Activated B cell treated with CpG ODN at 0.5 μM for 24 hours (primary cell): ENCODE data around the gene COIL. TPM values are rescaled to one million over a fixed set of nuclear protein-coding genes. Genes with fewer than 3 reads are reported as not detected.

Experiments used
- ATAC-seq: fragments of 200-7000 bp; cut with Tn5 transposase; one replicate; pipeline ENCODE4 v1.10.0; 2021; ENCODE audit warnings: low read depth, mild to moderate bottlenecking, moderate library complexity
- CTCF ChIA-PET: fragments of 350-600 bp; sonication (Branson Sonifier 250); formaldehyde crosslinking; loops from one replicate; lab custom pipeline; 2021; ENCODE audit warnings: antibody characterized with exemption; lab: Charles Lee
- POLR2A ChIA-PET: fragments of 350-600 bp; sonication (Branson Sonifier 250); formaldehyde crosslinking; loops from one replicate; lab custom pipeline; 2021; ENCODE audit warnings: antibody characterized with exemption; lab: Charles Lee
- DNase-seq: peaks from one replicate; pipeline ENCODE4 v3.0.0; 2022
- H3K27ac Mint-ChIP-seq: one replicate; pipeline ENCODE4 v1.8.0; 2020; ENCODE audit warnings: mixed read lengths
- H3K27me3 Mint-ChIP-seq: one replicate; pipeline ENCODE4 v1.8.0; 2021; ENCODE audit warnings: mixed read lengths
- H3K36me3 Mint-ChIP-seq: one replicate; pipeline ENCODE4 v1.8.0; 2021; ENCODE audit warnings: low read depth, mixed read lengths
- H3K4me1 Mint-ChIP-seq: one replicate; pipeline ENCODE4 v1.8.0; 2021; ENCODE audit warnings: mixed read lengths
- H3K4me3 Mint-ChIP-seq: one replicate; pipeline ENCODE4 v1.8.0; 2020; ENCODE audit warnings: mild to moderate bottlenecking, mixed read lengths
- H3K9me3 Mint-ChIP-seq: one replicate; pipeline ENCODE4 v1.8.0; 2020; ENCODE audit warnings: mixed read lengths
- CTCF ChIP-seq: fragments of 200-600 bp; IDR thresholded peaks from one replicate; pipeline ENCODE4 v1.8.0; 2022; ENCODE audit warnings: antibody characterized with exemption, mild to moderate bottlenecking
- intact Hi-C: fragments of 100-400 bp; cut with micrococcal nuclease; formaldehyde crosslinking; loops from one replicate; pipeline ENCODE4 v1.15.1; 2024
- total RNA-seq: library from RNA; stranded (reverse); gene quantifications from 2 replicates; pipeline ENCODE4 v1.2.3, GENCODE V29; 2022

The COIL gene
- total RNA-seq, 1 donor from 2014 or later: 21.9 TPM

DNA sequence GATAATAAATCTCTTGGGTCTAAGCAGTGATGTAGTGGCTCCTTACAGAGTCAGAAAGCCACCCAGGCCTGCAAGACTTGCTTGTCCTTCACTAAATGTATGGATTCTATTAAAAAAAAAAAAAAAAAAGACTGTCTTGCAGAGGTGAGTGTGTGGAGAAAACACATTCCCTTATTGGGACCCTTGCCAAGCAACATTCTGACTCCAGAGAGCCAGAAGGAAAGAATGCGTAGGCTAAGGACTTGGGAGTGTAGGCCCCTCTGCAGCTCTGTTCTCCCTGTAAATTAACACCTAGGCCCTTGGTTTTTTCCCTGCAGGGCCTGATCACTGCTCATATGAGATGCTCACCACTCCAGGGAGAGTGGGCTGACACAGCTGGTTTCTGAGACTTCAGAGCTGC is 34.9 kb upstream of the COIL start:
- no peak for TF ChIP-seq CTCF
- ChIA-PET CTCF (interaction anchor here (0.5 kb wide), 1 partner anchor 89 kb away, joined by 3 read pairs; no protein-coding TSS in a partner anchor), POLR2A (no interaction called here)
- ATAC-seq: no peak
- intact Hi-C loops: no loop called here
- Mint-ChIP-seq H3K9me3 (no peaks in the 10 kb centered on the region), H3K27ac (no peak overlapping the region), H3K27me3 (no peaks in the 10 kb centered on the region), H3K36me3 (peaks cover 74% of the 10 kb centered on the region), H3K4me1 (peaks cover 1% of the 10 kb centered on the region), H3K4me3 (no peak overlapping the region)
- DNase-seq: no peak

GRCh38 chr17:56994009-56994792 is 33.4 kb upstream of the COIL start:
- Mint-ChIP-seq H3K4me3 (no peak overlapping the region), H3K9me3 (no peaks in the 10 kb centered on the region), H3K27me3 (no peaks in the 10 kb centered on the region), H3K4me1 (peaks cover 1% of the 10 kb centered on the region), H3K27ac (no peak overlapping the region), H3K36me3 (peaks cover 79% of the 10 kb centered on the region)
- ChIA-PET CTCF (interaction anchor here (0.9 kb wide), 1 partner anchor 15 kb away, joined by 5 read pairs; no protein-coding TSS in a partner anchor), POLR2A (no interaction called here)
- intact Hi-C loops: no loop called here
- ATAC-seq: no peak
- no peak for TF ChIP-seq CTCF
- no peak for DNase-seq

- DNase-seq (no peak), ATAC-seq (no peak)
- H3K9me3 Mint-ChIP-seq: no peaks in the 10 kb centered on the region
- H3K27me3 Mint-ChIP-seq: no peaks in the 10 kb centered on the region
- no peak overlapping the region for H3K4me3 Mint-ChIP-seq
- H3K27ac Mint-ChIP-seq: no peak overlapping the region
- ChIA-PET CTCF (no interaction called here), POLR2A (no interaction called here)
- no peak for TF ChIP-seq CTCF
- peaks cover 79% of the 10 kb centered on the region for H3K36me3 Mint-ChIP-seq
- H3K4me1 Mint-ChIP-seq: peaks cover 1% of the 10 kb centered on the region
- intact Hi-C loops: no loop called here
These were observed 31.5 kb upstream of the COIL start for GRCh38 chr17:56992364-56992763.

DNA sequence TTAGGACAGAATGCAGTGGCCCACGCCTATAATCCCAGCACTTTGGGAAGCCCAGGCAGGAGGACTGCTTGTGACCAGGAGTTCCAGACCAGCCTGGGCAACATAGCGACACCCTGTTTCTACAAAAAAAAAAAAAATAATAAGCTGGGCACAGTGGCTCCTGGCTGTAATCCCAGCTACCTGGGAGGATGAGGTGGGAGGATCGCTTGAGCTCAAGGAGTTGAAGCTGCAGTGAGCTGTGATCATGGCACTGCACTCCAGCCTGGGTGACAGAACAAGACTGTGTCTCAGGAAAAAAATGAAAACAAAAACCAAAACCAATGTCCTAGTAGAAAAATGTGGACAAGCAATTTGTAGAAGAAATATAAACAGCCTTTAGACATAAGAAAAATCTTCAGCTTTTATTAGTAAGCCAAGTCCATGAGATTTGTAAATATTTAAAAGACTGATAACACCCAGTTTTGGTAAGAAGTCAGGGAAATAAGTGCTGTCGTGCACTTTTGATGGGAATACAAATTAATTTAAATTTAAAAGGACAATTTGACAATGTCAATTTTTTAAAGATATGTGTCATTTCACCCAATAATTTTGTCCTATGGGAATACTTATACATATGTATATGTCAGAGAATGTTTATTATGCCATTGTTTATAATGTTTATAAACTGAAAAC is 28.2 kb upstream of the COIL start:
- CTCF ChIA-PET: no interaction called here
- no peak overlapping the region for H3K4me3 Mint-ChIP-seq
- DNase-seq: no peak
- H3K27me3 Mint-ChIP-seq: no peaks in the 10 kb centered on the region
- TF ChIP-seq CTCF: no peak
- H3K4me1 Mint-ChIP-seq: peaks cover 1% of the 10 kb centered on the region
- no peak overlapping the region for H3K27ac Mint-ChIP-seq
- intact Hi-C loops: no loop called here
- H3K9me3 Mint-ChIP-seq: no peaks in the 10 kb centered on the region
- H3K36me3 Mint-ChIP-seq: peaks cover 83% of the 10 kb centered on the region
- ATAC-seq: no peak
- POLR2A ChIA-PET: no interaction called here

GRCh38 chr17:56987283-56987834 is 26.5 kb upstream of the COIL start:
- TF ChIP-seq CTCF: no peak
- ChIA-PET CTCF (interaction anchor here (0.7 kb wide), 1 partner anchor 22 kb away, joined by 3 read pairs; no protein-coding TSS in a partner anchor), POLR2A (no interaction called here)
- no peaks in the 10 kb centered on the region for H3K27me3 Mint-ChIP-seq
- peaks cover 5% of the 10 kb centered on the region for H3K4me1 Mint-ChIP-seq
- no peak for DNase-seq
- no peak for ATAC-seq
- no peaks in the 10 kb centered on the region for H3K9me3 Mint-ChIP-seq
- intact Hi-C loops: no loop called here
- H3K27ac Mint-ChIP-seq: no peak overlapping the region
- peaks cover 81% of the 10 kb centered on the region for H3K36me3 Mint-ChIP-seq
- H3K4me3 Mint-ChIP-seq: no peak overlapping the region
